Measurements from ENCODE around the gene ZNF398. TPM values are rescaled to one million over a fixed set of nuclear protein-coding genes. Genes with fewer than 3 reads are reported as not detected.

Gene ZNF398
- total RNA-seq, 1 donor from 2014 or later: 16.6 TPM

GRCh38 chr7:149181450-149181790 lies 34.2 kb downstream of the ZNF398 start:
- no peaks in the 10 kb centered on the region for H3K79me2 ChIP-seq (ENCODE audit: insufficient read depth, low read length)
- no peak for TF ChIP-seq EZH2 (IDR thresholded peaks at IDR 0.05; ENCODE audit: insufficient read depth, low read length)
- TF ChIP-seq, protein P1, sequence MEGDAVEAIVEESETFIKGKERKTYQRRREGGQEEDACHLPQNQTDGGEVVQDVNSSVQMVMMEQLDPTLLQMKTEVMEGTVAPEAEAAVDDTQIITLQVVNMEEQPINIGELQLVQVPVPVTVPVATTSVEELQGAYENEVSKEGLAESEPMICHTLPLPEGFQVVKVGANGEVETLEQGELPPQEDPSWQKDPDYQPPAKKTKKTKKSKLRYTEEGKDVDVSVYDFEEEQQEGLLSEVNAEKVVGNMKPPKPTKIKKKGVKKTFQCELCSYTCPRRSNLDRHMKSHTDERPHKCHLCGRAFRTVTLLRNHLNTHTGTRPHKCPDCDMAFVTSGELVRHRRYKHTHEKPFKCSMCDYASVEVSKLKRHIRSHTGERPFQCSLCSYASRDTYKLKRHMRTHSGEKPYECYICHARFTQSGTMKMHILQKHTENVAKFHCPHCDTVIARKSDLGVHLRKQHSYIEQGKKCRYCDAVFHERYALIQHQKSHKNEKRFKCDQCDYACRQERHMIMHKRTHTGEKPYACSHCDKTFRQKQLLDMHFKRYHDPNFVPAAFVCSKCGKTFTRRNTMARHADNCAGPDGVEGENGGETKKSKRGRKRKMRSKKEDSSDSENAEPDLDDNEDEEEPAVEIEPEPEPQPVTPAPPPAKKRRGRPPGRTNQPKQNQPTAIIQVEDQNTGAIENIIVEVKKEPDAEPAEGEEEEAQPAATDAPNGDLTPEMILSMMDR (IDR thresholded peaks at IDR 0.05; ENCODE audit: insufficient read depth, low read depth, low read length): no peak
- Mint-ChIP-seq H3K4me3 (ENCODE audit: unreplicated experiment) (no peak overlapping the region), H3K27ac (ENCODE audit: unreplicated experiment) (no peak overlapping the region), H3K4me1 (ENCODE audit: low read depth, unreplicated experiment) (peaks cover 9% of the 10 kb centered on the region), H3K27me3 (ENCODE audit: low read depth, unreplicated experiment) (no peaks in the 10 kb centered on the region), H3K9me3 (ENCODE audit: unreplicated experiment) (no peaks in the 10 kb centered on the region), H3K36me3 (ENCODE audit: low read depth, unreplicated experiment) (peaks cover 15% of the 10 kb centered on the region)
- no peak overlapping the region for H3K27ac ChIP-seq (ENCODE audit: low read depth, low read length)
- H4K20me1 ChIP-seq (ENCODE audit: insufficient read depth, low read length): peaks cover 5% of the 10 kb centered on the region
- H3K36me3 ChIP-seq (ENCODE audit: insufficient read depth, low read length): peaks cover 31% of the 10 kb centered on the region
- no peak overlapping the region for H3K4me3 ChIP-seq (ENCODE audit: insufficient read depth, low read depth, low read length)
- H3K9me3 ChIP-seq (ENCODE audit: insufficient read depth, low read depth, low read length): no peaks in the 10 kb centered on the region
- DNase-seq (ENCODE audit: low read depth) (no peak), FAIRE-seq (no peak)
- no peaks in the 10 kb centered on the region for H3K4me1 ChIP-seq (ENCODE audit: insufficient read depth, low read length)
- H3K4me2 ChIP-seq (ENCODE audit: low read length): no peak overlapping the region
- no peak overlapping the region for H3K9ac ChIP-seq (ENCODE audit: low read length)
- H2AFZ ChIP-seq (ENCODE audit: low read depth, low read length): no peak overlapping the region
- no peaks in the 10 kb centered on the region for H3K27me3 ChIP-seq (ENCODE audit: insufficient read depth, low read length)

DNA sequence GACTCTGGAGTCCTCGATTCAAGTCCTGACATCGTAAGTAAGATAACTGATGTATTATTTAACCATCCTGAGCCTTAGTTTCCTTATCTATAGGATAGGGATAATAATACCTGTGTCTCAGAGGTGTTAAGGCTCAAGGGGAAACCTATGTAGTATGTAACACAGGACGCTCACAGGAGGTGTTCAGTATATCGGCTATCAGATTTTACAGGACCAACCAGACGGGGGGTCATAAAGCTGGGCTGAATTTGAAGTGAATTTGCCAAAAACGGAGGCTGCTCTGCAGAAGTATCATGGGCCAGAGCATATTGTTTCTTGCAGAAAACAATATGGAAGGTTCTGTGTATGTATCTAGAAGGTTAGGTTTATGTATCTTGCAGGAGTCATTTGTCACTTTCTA lies 37.0 kb downstream of the ZNF398 start:
- Mint-ChIP-seq H3K36me3 (ENCODE audit: low read depth, unreplicated experiment) (peaks cover 4% of the 10 kb centered on the region), H3K4me1 (ENCODE audit: low read depth, unreplicated experiment) (peaks cover 9% of the 10 kb centered on the region), H3K27me3 (ENCODE audit: low read depth, unreplicated experiment) (no peaks in the 10 kb centered on the region), H3K27ac (ENCODE audit: unreplicated experiment) (no peak overlapping the region), H3K9me3 (ENCODE audit: unreplicated experiment) (no peaks in the 10 kb centered on the region), H3K4me3 (ENCODE audit: unreplicated experiment) (no peak overlapping the region)
- H3K36me3 ChIP-seq (ENCODE audit: insufficient read depth, low read length): peaks cover 11% of the 10 kb centered on the region
- TF ChIP-seq EZH2 (IDR thresholded peaks at IDR 0.05; ENCODE audit: insufficient read depth, low read length): no peak
- TF ChIP-seq, protein P1 (IDR thresholded peaks at IDR 0.05; ENCODE audit: insufficient read depth, low read depth, low read length): no peak
- no peak overlapping the region for H3K27ac ChIP-seq (ENCODE audit: low read depth, low read length)
- H3K27me3 ChIP-seq (ENCODE audit: insufficient read depth, low read length): no peaks in the 10 kb centered on the region
- no peaks in the 10 kb centered on the region for H3K4me1 ChIP-seq (ENCODE audit: insufficient read depth, low read length)
- FAIRE-seq: no peak
- no peak overlapping the region for H3K9ac ChIP-seq (ENCODE audit: low read length)
- no peak overlapping the region for H2AFZ ChIP-seq (ENCODE audit: low read depth, low read length)
- no peak for DNase-seq (ENCODE audit: low read depth)
- H4K20me1 ChIP-seq (ENCODE audit: insufficient read depth, low read length): peaks cover 5% of the 10 kb centered on the region
- no peaks in the 10 kb centered on the region for H3K9me3 ChIP-seq (ENCODE audit: insufficient read depth, low read depth, low read length)
- H3K79me2 ChIP-seq (ENCODE audit: insufficient read depth, low read length): no peaks in the 10 kb centered on the region
- H3K4me2 ChIP-seq (ENCODE audit: low read length): no peak overlapping the region
- no peak overlapping the region for H3K4me3 ChIP-seq (ENCODE audit: insufficient read depth, low read depth, low read length)

GRCh38 chr7:149188213-149188612 lies 41.0 kb downstream of the ZNF398 start:
- no peaks in the 10 kb centered on the region for H4K20me1 ChIP-seq (ENCODE audit: insufficient read depth, low read length)
- Mint-ChIP-seq H3K27ac (ENCODE audit: unreplicated experiment) (no peak overlapping the region), H3K4me1 (ENCODE audit: low read depth, unreplicated experiment) (no peaks in the 10 kb centered on the region), H3K36me3 (ENCODE audit: low read depth, unreplicated experiment) (no peaks in the 10 kb centered on the region), H3K27me3 (ENCODE audit: low read depth, unreplicated experiment) (peaks cover 3% of the 10 kb centered on the region), H3K4me3 (ENCODE audit: unreplicated experiment) (no peak overlapping the region), H3K9me3 (ENCODE audit: unreplicated experiment) (no peaks in the 10 kb centered on the region)
- no peaks in the 10 kb centered on the region for H3K27me3 ChIP-seq (ENCODE audit: insufficient read depth, low read length)
- H3K9me3 ChIP-seq (ENCODE audit: insufficient read depth, low read depth, low read length): no peaks in the 10 kb centered on the region
- TF ChIP-seq, protein P1 (IDR thresholded peaks at IDR 0.05; ENCODE audit: insufficient read depth, low read depth, low read length): no peak
- no peak for TF ChIP-seq EZH2 (IDR thresholded peaks at IDR 0.05; ENCODE audit: insufficient read depth, low read length)
- no peaks in the 10 kb centered on the region for H3K79me2 ChIP-seq (ENCODE audit: insufficient read depth, low read length)
- H3K36me3 ChIP-seq (ENCODE audit: insufficient read depth, low read length): no peaks in the 10 kb centered on the region
- no peak overlapping the region for H3K4me2 ChIP-seq (ENCODE audit: low read length)
- no peak overlapping the region for H3K27ac ChIP-seq (ENCODE audit: low read depth, low read length)
- FAIRE-seq (no peak), DNase-seq (ENCODE audit: low read depth) (no peak)
- H3K9ac ChIP-seq (ENCODE audit: low read length): no peak overlapping the region
- H3K4me3 ChIP-seq (ENCODE audit: insufficient read depth, low read depth, low read length): no peak overlapping the region
- H2AFZ ChIP-seq (ENCODE audit: low read depth, low read length): no peak overlapping the region
- no peaks in the 10 kb centered on the region for H3K4me1 ChIP-seq (ENCODE audit: insufficient read depth, low read length)

Measured in astrocyte (in vitro differentiated cells and primary cell).